GM03348 (cell line): ENCODE measurements around the gene PLBD1.

Experiments used
- DNase-seq: peaks from one replicate; pipeline ENCODE4 v3.0.0; 2012; ENCODE audit warnings: low spot score

Gene PLBD1

DNA sequence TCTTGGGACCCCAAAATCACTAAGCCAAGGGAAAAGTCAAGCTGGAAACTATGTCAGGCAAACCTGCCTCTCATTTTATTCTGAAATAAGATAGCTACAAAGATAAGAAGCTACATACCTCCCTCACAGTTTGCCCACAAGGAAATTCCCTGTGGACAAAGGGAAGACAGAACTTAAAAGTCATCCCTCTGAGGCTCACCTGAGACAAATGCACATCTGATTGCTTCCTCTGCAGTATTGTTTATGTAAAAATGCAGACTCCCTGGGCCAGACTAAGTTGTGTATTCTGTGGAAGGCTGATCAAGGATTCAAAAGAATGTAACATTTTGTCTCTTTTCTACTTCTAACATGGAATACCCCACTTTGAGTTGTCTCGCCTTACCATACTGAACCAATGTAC lies 2.5 kb upstream of the PLBD1 start:
- no peak for DNase-seq

DNA sequence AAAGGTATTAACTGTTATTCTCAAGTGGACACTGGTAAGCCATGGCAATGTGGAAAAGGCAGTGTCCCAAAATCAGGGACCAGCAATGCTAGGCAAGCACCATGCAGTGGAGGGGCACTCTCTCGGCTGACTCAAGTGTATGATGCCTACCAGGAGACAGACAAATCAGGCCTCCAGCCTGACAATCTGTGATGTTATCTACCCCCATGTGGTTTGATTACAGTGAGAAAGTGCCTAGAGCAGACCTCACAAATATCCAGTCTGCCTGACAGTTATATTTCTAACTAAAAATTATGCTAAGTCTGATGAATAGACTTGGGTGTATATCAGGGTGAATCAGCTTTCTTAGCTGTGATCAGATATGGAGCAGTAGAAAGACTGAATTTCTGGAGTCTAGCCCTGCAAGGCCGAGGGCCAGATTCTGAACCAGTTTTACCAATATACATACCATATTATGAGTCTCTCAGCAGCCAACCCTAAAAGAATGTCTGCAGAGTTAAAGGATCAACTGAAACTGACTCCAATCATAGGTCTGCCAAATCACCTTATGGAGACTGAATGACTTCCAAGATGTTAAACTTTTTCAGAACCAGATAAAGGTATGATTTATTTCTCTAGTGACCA lies 3.2 kb downstream of the PLBD1 start:
- no peak for DNase-seq

DNA sequence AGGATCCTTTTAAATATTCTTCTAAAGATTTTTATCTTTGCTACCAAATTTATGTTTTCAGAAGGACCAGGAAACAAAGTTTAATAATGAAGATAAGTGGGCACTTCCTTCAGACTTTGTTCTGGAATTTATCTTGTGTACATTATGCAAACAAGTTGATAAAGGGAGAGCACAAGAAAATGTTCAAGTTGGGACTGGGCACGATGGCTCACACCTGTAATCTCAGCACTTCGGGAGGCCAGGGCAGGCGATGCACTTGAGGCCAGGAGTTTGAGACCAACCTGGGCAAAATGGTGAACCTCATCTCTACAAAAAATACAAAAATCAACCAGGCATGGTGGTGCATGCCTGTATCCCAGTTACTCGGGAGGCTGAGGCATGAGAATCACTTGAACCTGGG lies 4.6 kb downstream of the PLBD1 start:
- DNase-seq = no peak

DNA sequence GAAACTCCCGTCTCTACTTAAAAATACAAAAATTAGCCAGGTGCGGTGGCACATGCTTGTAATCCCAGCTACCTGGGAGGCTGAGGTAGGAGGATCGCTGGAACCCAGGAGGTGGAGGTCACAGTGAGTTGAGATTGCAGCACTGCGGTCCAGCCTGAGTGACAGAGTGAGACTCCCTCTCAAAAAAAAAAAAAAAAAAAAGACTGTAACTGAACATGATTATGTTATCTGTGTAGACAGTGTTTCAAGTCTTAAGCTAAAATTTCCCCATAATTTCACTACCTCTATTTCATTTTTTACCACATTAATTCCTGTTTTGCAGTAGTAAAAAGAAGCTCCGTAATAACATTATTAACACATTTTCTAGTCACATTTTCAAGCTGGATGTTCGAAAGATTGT lies 5.4 kb downstream of the PLBD1 start:
- no peak for DNase-seq

DNA sequence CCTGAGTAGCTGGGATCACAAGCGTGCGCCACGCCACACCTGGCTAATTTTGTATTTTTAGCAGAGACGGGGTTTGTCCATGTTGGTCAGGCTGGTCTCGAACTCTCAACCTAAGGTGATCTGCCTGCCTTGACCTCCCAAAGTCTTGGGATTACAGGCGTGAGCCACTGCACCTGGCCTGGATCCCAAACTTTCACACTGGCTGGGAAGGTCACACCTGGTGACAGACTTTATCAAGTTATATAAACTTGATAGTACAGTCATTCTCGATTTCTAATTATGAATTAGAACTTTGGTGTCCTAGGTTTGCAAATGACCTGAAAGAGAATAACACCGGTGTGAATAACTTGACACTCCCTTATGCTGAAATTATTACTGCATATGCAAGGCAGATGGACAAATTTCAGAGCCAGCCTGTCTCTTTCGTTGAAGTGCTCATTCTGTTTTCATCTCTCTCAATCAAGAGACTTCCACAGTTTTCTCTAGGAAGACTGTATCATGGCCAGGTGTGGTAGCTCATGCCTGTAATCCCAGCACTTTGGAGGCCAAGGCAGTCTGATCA lies 5.9 kb downstream of the PLBD1 start:
- DNase-seq = no peak

DNA sequence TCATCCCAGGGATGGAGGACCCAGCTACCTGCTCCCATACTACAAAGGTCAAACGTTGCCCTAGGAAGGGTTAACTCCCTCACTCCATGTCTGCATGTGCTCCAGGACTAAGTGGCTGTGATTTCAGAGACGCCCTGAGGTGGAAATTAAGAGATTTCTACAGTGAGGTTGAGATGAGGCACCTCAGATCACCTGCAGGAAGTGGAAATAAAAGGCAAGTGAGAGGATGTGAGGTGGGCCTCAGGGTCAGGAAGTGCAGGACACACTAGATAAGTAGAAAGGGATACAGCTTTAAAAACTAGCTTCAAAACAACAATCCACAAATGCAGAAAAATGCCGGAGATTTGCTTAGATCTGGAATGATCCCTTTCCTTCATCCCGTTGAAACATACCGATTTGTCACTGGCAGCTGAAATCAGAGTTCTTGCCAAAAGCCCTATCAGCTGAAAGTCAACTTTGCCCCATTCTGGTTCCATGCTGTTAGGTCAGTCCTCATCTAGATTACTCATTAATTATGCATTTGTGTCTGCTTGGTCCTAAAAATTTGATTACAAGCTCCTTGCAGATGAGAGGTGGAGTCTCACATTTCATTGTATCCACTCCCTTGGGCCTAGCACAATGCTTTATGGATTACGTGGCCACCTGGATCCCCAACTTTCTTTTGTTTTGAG lies 6.6 kb downstream of the PLBD1 start:
- DNase-seq = no peak

DNA sequence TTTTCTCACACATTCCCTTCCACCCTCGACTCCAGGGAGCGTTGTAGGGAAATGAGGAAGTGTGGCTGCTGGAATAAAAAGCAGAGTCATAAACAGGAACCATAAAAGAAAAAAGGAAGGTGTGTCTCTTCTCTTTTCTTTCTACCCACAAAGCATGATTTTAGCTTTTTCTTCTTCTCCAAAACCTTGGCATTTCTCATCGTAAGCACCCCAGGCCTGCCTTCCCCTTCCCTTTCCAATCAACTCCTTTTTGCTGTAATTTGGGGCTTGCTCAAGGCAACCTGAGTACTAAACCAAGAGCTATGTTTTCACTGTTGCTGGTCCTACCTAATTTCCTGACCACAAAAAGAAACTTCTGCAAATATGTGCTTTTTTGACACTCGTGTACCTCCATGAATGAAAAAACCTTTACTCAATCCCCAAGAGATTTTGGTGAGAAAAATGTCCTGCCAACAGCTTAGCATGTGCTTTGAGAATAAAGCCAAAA lies 9.2 kb downstream of the PLBD1 start:
- DNase-seq = no peak

DNA sequence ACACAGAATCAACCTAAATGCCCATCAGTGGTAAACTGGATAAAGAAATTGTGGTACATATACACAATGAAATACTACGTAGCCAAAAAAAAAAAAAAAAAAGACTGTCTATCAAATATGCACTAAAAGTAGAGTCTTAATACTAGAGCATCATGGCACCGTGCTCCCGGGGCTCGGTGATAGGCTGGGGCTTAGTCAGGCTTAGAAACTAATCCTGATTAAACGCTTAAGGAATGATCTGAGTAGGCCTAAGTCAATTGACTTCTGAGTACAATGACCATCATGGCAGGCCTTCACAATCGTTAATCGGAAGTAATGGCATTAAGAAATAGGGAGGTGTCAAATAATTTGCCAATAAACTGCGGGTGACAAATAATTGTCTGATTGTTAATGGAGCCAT lies 9.7 kb downstream of the PLBD1 start:
- DNase-seq = no peak

DNA sequence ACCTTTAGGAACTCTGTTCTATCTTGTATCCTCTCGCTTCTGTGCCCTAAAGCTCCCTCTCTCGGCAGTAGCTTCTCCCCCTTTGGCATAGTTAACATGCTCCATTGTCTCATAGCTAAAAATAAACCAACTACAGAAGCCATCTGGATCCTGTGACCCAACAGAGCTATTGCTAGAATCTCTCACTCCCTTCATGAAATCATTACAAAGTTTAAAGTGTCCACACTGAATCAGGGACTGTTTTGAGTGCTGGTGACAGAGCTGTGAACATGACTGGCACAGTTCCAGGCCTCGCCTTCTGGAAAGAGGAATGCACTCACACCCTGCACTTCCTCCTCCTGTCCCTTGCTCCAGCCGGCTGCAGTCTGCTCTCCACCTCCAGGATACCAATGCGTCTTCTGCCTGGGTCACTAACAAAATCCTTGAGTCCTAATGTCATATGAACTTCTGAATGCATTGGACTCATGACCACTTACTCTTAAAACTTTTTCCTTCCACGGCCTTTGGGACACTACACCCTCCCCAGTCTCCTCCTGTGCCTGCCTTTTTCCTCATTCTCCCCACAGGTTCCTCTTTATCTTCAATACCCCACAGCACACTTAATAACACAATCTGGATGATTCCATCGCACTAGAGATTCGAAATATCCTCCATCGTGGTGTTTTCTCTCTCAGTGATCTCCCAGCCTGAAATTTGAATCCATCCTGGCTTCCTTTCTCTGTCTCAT lies 13.2 kb downstream of the PLBD1 start:
- DNase-seq = peak; percentile 13

DNA sequence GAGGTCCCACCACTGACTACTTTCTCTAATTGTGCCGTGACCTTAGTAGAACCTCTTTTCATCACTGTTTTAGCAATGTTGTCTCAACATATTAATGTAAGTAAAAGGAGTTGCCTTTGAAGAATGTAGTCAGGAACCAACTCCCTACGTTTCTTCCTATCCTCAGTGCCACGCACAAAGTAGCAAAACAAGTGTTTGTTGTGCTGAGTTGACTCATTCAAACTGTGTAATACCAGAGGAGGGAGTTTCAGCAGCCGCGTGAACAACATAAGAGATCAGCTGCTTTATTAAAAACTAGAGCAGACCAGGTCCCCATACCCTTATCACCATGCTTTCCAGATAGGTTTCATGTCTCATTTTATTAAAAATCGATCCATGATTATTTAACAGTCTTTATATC lies 19.1 kb downstream of the PLBD1 start:
- no peak for DNase-seq

DNA sequence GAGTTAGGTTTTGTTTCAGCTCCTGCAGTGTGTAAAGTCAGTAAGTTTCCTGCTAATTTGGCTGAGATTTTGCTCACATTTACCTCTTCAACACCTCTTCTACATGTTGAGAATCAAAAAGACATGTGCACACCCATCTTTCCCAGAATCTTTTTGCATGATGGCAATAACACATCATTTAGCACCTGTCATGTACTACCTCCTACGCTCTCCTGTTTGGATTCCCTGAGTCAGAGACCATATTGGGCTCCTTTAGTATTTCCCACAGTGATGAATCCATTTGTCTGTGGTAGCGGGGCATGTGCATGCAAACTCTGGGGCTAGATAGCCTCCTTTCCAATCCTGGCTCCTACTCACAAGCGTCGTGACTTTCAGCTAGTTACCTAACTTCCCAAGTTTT lies 20.1 kb downstream of the PLBD1 start:
- DNase-seq = no peak

DNA sequence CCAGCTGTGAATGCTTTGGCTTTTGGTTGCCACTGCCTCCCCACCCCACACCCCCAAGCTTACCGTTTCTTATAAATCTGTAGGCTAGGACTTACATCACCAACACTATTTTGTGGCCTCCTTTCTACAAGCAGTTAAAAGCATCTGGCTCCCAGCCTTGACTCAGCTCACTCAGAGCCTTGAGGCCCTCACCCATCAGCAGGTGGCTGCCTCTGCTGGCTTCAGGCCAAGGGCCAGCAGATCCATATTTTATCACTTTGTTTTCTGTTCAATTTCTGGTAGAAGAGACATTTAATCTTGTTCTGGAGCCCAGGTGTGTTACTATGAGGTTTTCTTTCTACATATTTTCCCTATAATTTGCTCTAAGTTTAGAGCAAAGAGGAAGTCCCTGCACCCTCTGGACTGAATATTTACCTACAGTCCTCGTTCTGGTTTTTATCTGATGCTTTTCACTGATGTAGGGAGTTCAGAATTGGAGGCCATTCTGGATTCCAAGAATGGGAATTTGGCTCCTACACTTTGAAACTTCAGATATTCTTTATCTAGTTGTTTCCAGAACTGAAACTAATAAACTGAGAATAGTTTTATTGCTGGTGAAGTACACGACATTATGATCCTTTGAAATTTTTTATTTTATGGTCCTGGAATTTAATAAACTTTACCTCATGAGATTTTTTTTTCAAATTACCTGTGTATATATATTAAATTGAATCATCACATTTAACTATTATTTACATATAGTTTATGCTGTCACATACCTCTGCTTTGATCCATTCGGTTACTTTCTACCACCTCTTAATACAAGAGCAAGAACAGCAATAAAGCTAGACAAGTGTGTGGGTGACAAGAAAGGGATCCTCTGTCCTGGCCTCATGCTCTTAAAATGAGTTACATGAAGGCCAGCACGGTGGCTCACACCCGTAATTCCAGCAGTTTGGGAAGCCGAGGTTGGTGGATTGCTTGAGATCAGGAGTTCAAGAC lies 22.2 kb downstream of the PLBD1 start:
- no peak for DNase-seq

DNA sequence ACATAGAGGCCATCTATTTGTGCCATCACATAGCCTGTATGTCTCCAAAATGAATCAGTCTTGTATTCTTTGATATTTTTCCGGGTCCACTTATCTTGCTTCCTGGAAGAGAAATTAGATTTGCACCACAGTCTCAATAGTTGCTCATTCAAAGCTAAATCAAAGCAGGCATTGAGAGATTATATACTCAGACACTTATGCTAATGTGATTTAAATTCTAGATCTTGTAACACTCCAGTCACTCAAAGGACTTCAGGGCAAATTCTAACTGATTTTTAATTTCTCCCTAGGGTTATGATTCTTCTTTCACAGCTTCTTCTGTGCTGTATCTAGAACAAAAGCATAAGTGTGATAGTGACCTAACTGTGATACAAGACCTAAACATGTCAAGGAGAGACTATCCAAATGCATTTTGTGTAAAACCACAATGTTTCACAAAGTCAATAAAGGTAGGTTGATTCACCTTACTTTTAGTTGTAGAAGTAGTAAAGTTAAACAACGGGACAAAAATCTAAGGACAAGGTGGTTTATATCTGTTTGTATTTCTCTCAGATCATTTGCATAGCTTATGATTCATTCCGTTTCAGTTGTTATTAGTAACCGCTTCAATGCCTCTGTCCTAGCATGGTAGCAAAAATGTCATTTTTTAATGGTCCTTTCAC lies 26.8 kb downstream of the PLBD1 start:
- DNase-seq = no peak

DNA sequence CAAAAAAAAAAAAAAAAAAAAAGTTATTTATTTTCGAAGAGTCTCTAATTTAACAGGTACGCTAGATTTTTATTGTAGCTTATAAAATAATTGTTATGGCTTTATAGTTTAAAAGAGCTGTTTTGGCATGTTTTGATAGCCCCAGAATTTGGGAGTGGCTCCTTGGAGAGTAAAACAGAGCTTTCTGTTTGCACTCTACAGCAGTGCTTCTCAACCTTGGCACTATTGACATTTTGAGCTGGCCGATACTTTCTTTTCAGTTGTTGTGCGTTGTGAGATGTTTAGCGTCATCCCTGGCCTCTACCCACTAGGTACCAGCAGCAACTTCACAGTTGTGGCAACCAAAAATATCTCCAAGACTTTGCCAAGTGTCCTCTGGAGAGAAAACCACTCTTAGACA lies 30.6 kb downstream of the PLBD1 start:
- no peak for DNase-seq

DNA sequence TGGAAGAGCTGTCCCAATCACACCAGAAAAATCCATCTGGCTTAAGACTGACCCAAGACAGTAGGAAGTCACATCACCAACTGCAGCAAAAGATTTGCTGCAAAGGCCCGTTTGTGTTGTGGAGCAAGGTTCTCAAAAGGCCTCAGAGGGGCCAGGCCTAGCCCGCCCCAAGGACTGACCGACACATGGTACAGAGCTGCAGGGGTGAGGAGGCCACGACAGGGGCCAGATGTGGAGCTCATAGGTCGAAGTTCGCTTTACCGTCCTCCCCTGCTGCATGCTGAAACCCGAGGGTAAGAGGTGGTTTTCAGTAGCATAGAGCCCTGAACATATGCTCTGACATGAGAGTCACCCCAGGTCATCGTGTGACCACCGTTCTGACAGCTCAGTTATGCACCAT lies 35.5 kb downstream of the PLBD1 start:
- no peak for DNase-seq

DNA sequence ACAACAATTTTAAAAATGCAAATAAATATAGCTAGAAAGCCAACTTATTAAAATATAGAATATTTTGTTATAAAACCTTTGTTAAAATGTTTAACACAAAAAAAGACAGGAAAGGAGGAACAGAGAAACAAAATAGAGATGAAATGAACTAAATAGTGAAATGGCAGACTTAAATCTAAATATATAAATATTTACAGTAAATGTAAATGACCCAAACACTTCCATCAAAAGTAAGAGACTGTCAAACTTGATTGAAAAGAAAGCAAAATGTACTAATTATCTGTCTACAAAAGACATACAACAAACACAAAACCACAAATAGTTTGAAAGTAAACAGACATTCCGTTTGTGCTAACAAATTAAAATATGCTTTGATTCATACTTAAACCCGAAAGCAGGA lies 41.7 kb downstream of the PLBD1 start:
- DNase-seq = no peak

DNA sequence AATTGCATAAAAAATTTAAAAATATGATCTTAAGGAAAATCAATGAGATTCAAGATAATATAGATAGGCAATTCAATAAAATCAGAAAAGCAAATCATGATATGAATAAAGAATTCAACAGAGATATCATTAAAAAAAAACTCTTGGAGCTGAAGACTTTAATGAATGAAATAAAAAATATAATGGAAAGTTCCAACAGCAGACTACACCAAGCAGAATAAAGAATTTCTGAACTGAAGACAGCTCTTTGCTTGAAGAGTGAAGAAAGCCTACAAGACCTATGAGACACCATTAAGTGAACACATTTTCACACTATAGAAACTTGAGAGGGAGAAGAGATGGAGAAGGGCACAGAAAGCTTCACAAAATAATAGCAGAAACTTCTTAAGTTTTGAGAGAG lies 45.9 kb downstream of the PLBD1 start:
- DNase-seq = no peak

DNA sequence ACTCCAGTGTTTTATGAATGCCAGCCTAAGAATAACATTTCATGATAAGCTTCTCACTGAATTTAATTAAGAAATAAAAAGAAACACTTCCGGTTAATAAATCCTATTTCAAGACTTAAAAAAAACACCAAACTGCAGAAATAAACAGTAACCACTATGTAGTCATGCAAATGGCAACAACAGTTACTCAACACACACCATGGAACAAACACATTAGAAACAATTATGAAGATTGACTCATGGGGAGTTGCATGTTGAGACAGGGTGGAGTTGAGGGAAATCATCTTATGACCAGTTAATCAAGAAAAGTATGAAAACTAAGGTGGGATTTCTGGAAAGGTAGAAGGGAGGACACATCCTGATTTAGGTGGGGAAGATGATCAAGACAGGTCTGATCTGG lies 52.7 kb downstream of the PLBD1 start:
- DNase-seq = no peak

DNA sequence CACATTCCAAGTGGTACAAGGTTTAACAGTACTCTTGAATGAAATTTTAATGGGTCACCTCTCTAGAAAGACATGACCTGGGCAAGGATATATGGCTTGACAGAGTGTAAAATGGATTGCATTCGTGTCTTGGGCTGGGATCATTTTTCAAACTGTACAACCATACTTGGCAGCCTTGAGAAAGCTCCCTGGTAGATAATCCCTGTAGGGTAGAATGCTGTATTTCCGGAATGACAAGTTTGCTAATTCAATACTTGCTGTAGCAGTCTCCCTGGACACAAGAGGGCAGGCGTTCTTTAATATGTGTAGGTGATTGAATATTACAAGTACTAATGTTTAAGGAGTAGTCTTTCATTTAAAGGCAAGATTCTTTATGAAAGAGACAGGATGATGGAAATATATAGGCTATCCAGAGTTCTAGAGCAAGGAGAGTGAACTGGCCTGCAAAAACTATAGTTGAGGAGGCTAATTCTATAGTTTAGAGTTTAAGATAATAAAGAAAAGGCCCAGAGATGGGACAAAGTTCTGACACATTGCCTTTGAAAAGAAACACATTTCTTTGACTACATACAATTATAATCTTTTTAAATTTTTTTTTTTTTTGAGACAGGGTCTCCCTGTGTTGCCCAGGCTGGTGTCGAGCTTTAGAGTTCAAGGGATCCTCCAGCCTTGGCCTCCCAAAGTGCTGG lies 53.4 kb downstream of the PLBD1 start:
- peak; percentile 13 for DNase-seq

DNA sequence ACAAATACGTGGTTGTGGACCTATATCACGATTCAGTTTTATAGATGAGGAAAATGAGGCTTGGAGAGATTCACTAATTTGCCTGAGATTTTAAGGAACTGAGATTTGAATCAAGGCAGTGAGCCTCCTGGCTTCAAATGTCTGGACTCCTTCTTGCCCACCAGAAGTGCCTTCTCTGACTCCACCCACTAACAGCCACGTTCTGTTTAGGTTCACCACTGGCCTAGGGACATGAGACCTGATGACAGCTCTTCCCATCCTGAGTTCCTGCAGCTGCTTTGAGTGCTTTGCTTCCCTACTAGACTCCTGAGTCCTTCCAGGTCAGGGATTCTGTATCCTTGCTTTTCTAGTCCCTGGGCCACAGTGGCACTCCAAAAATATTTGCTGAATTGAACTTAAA lies 57.1 kb downstream of the PLBD1 start:
- DNase-seq = no peak
